NCI-H2171 (cell line): Measurements from ENCODE around the gene TMEM231.
"Not testable (repeated sequence)": the region's sequence is repeated elsewhere in the genome, so short reads cannot be mapped to it uniquely, and the experiment has no call there.

Source experiments
- DNase-seq: peaks from one replicate; lab custom pipeline; 2025; lab: John Stamatoyannopoulos, UW

Gene TMEM231

DNA sequence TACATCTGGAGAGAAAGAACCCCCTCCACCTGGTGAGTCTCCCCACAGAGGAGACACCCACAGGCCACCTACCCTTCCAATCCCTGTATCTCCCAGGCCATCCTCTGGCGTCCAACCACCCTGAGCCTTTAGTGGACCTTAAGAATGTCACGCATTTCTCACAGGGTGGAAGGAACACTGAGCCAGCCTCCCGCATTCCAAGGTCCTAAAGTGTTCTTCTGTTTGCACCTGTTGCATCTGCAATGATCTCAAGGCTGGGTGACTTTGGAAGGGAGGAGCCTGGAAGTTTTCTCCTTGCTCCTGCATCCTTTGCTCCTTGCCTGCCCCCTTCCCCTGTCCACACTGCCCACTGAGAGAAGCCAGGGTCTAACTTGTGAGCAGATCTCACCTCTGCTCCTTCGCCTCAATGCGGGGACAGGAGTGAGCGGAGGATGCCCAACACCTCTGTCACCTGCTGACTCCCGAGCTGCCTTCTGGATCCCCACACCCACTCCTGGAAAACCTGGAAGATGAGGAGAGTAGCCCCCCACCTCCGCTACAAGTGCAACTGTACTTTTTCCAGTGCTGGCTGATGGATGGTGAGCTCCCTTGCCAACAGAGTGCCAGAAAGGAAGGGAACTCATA, 23.8 kb downstream of the TMEM231 start:
- no peak for DNase-seq

DNA sequence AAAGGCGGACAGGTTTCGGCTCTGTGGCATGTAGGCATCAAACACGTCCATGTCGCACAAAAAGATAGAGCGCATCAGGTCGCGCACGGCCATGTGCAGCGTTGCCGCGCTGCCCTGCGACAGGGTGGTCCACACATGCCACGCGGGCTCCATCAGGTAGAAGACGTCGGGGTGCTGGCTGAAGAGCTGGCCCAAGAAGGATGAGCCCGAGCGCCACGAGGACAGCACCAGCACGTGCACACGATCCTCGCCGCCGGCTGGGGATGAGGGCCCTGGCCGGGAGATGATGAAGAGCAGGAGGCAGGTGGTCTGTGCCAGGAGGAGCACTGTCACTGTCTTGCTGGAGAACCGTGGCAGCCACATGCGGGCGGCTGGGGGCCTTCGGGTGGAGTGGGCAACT, 26.1 kb downstream of the TMEM231 start:
- no peak for DNase-seq

DNA sequence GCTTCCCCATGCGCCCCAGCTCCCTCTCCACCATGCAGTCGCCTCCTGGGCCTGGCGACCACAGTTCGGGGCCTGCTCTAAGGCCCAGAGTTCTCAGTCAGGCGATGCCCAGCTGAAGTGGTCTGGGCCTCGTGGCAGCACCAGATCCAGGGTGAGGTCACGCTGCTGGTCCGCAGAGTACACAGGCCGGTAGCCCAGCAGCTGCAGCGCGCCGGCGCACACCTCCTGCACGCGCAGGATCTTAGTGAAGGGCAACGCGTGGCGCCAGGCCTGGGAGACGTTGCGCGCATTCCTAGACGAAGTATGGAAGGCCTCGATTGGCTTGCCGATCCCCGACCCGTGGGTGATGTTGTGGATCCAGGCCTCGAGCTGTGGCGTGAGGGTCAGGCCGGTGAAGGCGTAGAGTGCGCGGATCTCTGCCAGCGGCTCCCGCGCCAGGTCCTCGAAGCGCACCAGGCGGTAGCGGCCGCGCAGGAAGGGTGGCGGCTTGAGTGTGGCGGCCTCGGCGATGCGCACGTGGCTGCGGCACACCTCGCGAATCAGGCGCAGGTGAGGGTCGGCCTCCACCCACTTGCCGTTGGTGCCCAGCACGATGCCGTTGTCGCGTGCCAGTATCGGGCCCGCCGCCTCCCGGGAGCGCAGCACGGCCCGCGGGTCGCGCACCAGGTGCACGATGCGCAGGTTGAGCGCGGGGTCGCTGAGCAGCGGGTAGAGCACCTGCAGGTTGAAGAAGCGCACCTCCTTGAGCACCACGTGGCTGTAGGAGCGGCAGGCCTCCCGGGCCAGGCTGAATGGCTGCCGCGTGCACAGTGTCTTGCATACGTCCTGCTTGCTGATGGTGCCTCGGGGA, 26.8 kb downstream of the TMEM231 start:
- no peak for DNase-seq

DNA sequence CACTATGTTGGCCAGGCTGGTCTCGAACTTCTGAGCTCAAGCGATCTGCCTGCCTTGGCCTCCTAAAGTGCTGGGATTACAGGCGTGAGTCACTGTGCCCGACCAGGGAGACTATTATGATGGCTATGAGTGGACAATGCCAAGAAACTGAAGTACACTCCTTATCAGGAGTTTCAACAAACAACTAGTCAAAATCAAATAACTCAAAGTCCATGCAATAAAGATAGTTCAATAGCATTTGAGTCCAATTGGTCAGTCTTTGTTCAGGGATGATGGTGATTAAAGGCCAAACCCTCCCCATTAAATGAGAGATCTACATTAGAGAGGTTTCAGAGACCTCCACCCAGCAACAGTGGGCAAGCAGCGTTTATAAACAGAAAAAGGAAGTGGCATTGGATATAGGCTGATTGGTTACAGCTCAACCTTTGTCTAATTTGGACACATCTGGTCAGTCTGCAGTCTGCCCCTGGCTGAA, 28.2 kb downstream of the TMEM231 start:
- no peak for DNase-seq

DNA sequence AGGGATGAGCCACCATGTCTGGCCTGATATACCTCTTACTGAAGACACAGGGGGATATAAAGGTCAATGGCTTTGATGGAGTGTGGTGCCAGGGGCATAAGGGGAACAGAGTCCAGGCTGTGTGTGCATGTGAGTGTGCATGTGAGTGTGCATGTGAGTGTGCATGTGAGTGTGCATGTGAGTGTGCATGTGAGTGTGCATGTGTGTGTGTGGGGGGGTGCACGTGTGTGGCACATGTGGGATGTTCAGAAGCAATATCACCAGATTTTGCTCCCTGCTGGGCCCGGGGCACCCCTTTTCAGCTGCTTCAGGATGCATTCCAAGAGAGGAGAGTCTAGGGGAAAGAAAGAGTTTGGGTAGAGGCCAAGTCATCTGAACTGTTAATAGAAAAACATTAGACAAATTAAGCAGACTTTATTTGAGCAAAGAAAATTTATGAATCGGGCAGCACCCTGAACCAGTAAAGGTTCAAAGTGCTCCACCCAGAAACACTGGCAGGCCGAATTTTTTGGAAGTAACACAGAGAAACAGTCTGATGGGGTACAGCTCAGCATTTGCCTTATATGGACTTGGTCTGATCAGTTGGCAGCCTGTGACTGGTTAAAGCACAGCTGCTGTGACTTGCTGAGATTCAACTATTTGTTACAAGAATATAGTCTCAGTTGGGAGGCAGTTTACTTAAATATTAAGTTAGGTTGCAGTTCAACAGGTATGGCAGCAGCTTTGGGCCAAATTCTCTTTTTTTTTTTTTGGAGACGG, 29.8 kb downstream of the TMEM231 start:
- DNase-seq = no peak

DNA sequence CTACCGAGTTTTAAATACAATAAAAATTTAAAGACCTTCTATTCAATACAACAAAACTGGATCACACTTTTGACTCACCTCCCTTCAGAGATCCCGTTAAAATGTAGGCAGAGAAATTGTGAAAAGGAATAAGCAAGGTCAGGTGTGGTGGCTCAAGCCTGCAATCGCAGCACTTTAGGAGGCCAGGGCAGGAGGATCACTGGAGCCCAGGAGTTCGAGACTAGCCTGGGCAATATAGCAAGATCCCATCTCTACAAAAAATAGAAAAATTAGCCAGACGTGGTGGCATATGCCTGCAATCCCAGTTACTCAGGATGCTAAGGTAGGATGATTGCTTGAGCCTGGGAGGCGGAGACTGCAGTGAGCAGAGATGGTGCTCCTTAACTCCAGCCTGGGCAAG, 36.9 kb downstream of the TMEM231 start:
- no peak for DNase-seq

DNA sequence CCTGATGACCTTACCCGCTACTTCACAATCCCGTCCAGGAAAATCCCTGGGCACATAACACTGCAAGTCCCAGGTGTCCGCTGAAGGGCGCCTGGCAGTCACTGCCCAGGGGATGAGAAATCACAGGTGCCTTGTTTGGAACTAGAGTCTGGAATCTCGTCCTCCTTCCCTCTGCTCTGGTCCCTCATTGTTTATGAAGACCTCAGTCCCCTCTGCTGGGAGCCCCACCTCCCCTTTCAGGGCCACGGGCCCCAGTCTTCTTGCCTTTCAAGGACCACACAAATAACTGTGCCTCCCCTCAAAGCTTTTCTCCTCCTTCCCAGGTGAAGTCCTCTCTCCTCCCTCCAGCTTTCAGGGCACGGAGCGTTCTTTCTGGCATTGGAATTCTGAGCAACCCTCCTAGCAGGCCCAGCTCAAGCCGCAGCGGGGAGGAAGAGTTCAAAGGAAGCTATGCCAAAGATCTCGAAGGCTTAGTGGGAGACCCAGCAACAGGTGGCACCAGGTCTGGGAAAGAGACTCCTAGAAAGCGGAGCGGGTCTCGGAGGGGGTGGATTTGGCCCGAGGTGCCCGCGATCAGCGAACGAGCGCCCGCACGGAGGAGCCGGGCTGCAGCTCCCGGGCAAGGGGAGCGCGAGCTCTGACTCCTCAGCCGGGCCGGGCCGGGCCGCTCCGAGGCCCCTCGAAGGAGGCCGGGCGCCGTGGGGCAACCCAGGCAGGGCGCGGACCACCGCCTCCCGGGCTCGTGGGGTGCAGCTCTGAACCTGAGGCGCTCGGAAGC, 39.7 kb downstream of the TMEM231 start:
- DNase-seq = not testable (repeated sequence)

DNA sequence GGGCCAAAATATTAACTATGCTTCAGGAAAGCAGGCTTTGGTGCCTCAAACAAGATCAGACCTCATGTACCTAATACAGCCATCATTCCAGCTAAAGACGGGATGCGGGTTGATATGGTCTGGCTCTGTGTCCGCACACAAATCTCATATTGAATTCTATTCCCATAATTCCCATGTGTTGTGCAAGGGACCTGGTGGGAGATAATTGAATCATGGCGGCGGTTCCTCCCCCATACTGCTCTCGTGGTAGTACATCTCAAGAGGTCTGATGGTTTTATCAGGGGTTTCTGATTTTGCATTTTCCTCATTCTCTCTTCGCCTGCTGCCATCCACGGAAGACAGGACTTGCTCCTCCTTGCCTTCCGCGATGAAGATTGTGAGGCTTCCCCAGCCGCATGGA, 41.8 kb downstream of the TMEM231 start:
- DNase-seq = no peak

DNA sequence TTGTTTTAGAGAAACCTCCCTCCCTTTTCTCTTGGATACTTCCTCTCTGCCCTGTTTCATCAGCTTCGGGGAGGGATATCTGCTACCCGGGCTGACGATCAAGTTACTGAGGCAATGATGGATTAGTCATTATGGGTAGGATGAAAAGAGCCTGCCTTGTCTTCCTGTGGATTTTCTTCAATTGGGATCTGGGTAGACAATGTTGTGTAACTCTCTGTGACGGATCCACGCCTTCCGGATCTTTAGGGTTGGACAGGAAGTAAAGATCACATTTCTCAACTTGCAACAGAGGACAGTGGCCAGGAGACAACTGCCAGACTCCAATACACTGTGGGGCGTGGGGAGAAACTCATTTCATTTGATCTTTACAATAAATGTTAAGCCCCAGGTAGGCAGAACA, 49.5 kb downstream of the TMEM231 start:
- no peak for DNase-seq

DNA sequence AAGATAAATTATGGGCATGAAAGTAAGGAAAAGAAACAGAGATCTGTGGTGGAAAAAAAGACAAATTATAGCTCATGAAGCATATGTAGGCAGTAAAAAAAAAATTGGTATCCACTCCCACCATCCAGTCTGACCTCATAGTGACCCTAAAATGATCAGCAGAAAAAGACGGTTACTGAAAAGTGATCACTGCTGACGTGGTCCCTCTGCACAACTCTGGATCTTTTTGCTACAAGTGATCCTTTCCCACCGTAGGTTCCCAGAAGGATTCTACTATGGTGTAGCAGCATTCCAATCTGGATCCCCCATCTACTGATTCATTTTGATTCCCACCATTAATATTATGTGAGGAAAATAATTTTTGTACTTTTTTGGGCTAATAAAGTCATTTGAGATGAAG, 49.9 kb downstream of the TMEM231 start:
- DNase-seq = no peak

DNA sequence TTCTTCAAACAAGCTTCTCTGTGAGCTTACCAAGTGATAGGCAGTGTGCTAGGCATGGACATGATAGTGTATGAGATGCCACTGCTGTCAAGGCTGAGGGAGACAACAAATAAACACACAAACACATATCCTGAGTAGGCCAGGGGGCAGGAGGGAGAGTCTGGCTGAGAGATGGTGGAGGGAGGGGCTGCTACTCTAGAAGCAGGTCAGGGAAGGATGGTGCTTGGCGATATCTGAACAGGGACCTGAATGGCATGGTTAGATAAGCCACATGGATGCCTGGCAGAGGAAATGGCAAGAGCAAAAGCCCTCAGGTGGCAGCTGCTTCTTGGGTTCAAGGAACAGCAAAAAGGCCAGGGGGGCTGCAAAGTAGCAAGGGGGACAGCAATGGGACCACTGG, 52.3 kb downstream of the TMEM231 start:
- no peak for DNase-seq

DNA sequence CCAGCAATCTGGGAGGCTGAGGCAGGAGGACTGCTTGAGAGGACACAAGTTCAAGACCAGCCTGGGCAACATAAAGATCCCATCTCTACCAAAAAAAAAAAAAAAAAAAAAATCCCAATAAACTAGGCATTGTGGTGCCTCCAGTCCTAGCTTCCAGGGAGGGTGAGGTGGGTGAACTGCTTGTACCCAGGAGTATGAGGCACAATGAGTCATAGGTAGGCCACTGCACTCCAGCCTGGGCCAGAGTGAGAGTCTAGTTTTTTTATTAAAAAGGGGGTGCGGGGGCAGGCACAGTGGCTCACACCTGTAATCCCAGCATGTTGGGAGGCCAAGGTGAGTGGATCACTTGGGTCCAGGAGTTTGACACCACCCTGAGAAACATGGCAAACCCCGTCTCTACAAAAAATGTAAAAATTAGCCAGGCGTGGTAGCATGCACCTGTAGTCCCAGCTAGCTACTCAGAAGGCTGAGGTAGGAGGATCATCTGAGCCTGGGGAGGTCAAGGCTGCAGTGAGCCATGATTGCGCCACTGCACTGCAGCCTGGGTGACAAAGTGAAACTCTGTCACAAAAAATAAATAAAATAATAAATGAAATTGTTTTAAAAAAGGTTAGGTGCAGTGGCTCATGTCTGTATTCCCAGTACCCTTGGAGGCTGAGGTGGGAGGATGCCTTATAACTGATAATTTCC, 53.0 kb downstream of the TMEM231 start:
- no peak for DNase-seq

DNA sequence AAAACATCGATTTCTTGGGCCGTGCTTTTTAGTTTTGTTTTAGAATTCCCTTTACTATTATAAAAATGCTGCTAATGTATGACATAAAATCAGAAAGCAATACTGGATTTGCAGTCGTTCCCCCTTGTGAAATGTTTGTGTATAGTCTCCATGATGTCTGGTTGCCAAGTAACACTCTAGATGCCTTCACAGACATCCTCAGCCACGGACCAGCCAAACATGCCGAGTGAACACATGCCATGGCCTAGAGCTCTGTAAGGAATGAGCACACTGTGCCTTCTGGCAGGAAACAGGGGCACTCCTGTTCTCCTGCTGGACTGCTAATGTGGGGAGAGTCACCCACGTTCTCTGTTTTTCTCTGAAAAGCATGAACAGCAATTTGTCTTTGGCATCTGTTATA, 54.2 kb downstream of the TMEM231 start:
- not testable (repeated sequence) for DNase-seq

DNA sequence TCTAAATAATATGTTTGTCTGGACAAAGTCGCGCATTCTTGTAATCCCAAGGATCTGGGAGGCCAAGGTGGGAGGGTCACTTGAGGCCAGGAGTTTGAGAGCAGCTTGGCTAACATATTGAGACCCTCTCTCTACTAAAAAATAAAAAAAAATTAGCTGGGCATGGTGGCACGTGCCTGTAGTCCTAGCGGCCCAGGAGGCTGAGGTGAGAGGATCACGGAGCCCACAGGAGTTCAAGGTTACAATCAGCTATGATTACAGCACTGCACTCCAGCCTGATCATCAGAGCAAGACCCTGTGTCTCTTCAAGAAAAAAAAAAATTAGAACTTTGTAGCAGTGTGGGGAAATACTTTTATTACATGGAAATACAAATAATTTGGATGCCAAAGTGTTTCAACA, 54.7 kb downstream of the TMEM231 start:
- no peak for DNase-seq

DNA sequence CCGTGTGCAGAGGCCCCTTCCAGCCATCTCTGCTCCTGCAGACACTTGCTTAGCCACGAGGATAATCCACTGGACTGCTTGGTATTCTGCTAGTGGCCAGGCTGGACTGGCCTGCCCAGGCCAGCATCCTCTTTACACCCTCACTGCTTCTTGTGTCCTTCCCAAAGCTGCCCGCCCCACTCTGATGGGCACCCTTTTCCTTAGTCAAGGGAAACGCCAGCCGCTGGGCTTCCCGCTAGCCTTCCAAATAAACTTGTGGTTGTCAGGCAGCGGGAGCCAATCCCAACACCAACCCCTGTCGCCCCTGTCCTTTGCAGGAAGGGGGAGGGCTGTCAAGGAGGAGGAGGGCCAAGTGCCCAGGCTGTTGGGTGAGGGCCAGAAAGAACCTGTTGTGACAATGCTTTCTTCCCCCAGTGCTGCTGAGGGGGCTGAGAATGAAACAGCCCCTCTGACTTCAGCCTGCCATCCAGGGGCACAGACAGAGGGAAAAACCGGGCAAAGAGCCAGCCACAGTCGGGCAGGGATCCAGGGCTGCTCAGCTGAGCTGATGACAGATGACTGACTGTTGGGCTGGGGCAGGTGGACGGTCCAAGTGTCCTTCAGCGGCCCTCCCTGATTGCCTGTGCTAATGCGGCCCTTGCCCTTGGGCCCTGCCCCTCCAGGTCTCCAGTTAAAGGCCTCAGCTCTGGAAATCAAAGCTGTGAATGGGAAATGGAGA, 57.3 kb downstream of the TMEM231 start:
- DNase-seq = peak; percentile 35

DNA sequence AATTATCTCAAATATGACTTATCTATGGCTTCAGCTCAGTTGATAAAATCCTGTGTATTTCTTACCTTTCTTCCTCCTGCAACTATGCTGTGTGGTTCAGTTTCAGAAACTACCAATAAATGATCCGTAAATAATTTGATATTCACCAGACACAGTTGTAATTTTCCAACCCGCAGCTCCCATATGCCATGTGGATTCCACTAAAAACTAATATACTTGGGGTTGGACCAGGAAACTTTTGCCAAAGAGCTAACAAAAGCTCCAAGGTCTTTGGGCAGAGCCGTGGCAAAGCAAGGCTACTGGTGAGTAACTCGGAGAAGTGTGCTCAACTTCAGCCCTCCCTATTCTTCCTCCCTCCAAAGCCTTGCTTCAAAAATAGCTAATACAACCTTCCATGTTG, 58.5 kb downstream of the TMEM231 start:
- peak; percentile 47 for DNase-seq

DNA sequence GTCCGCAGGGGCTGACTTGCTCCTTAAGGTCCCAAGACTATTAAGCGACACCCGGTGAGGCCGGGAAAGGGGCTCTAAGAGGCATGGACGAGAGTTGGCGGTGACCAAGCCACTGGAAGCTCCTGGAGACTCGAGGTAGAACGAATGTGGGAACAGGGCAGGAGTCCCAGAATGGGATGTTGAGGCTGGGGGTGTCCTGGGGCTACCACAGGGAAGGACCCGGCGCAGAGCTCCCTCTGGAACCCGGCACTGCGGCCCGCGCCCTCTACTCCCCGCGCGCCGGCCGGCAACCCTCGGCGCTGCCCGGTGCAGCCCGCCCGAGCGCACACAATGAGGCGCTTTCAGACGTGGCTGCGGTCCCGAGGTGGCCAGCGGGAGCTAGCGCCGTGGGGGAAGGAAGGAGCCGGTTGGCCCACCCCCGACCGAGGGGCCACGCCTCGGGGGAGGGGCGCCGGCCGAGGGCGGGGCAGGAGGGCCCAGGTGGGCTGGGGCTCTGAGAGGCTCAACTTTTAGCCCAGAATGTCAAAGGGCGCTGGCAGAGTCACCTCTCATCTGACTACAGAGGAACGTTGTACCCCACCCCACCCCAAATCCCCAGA, 60.9 kb downstream of the TMEM231 start, which contains the start of gene CHST6:
Gene CHST6, minus strand, starts transcription at position 366 of the 599 bp plus-strand sequence. CDS start 15,613 bp downstream, outside the sequence.
- DNase-seq = no peak

DNA sequence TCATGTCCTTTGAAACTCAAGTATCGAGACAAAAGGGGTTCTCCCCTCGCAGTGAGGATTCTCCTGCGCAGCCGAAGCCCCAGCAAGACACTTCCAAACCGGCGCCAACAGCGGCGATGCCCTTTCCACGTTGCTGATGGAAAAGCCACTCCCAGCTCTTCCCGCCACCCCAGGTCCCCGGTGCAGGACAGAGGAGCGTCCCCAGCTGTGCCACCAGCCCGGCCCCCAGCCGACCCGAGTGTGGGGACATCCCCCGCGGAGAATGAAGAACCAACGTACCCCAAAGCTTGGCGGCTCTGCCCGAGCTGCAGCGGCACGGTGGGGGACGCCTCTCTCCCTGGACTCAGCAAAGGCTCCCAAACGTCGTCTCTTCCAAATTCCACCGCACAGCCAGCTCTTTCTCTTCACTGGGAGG, 61.4 kb downstream of the TMEM231 start:
- no peak for DNase-seq

DNA sequence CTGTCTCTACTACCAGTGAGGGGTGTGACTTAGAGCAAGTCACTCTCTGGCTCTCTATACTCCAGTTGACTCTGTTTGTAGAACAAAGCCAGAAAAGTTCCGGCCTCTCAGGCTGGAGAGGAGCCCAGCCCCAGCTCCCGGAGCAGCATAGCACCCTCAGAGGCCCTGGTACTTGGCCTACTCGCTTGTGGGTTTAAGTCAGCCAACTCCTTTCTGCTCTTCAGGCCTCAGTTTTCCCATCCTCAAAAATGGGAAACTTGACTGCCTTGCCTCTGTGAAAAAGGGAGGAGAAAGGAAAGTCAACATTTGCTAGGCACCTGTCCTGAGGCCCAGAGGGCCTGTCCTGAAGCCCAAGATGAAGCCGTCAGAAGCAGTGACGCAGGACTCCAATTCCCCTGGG, 61.9 kb downstream of the TMEM231 start:
- no peak for DNase-seq

DNA sequence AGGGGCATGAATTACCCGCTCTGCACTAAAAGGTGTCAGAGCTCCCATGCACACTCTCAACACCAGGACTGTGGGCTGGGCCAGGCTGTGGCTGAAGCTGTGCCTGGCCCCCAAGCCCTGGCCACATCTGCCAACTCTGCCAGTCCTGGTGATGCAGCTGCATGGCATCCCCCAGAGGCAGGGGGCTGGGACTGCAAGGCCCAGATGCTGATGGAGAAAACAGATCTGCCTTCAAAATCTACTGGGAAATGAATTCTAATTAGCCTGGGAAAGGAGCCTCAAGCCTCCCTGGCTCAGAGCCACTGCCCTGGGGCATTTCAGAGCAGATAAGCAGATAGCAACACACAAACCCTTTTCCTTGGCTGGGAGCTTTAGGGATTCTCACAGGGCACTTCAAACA, 64.2 kb downstream of the TMEM231 start:
- DNase-seq = peak; percentile 86
